HTERT RPE-1 (cell line): Measurements from ENCODE around the gene TRIM24.

Source experiments
- in situ Hi-C: fragments of 300-500 bp; cut with MboI; formaldehyde crosslinking; loops from 4 replicates; pipeline ENCODE4 v1.14.3; 2020; ENCODE audit warnings: low sequenced_read_pairs

The TRIM24 gene

DNA sequence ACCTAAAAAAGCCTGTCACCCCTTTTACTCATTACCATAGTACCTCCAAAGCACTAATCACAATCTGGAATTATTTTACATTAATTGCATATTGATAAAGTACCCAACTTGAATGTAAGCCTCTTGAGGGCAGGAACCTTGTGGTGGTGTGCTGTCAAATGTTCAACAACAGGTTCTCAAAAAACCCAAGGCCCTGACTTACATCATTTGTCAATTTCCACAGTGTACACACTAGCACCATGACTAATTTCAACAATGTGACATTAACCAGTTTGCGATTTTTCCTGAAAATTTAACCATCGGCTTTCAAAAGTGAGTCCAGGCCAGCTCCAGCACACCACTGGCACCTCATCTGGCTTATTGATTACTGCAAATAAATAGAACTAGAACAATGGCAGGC lies 153.6 kb downstream of the TRIM24 start:
- in situ Hi-C loops, result no loop called here

- in situ Hi-C loops, result no loop called here
Observed at GRCh38 chr7:138616085-138616484, 156.0 kb downstream of the TRIM24 start.

DNA sequence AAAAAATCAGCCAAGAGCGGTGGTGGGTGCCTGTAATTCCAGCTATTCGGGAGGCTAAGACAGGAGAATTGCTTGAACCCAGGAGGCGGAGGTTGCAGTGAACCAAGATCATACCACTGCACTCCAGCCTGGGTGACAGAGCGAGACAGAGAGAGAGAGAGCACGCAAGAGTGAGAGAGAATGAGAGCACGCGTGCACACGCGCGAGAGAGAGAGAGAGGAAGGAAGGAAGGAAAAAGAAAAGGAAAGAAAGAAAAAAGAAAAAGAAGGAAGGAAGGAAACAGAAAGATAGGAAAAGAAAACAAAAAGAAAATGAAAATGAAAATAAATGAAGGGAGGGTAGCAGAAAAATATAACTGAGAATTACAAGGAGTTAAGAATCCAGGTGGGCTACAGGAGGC lies 158.4 kb downstream of the TRIM24 start:
- in situ Hi-C loops, result no loop called here

GRCh38 chr7:138618933-138619332 lies 158.9 kb downstream of the TRIM24 start:
- in situ Hi-C loops, result no loop called here

DNA sequence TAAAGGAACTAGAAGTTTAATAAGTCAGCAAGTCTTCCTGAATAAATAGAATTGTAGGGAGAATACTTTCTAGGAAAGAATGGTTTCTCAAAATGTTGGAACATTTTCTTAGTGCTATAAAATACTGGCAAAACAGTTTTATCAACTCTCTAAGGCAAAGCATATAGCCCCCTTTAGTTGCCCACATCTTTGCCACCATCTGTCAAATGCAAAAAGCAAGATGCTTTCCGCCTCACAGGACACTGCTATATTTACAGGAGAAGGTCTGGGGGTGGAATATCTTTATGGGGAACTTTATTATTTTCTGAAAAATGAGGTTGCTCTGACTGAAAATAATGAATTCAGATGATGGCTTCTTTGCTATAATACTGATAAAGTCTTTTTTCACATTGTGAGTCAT lies 162.8 kb downstream of the TRIM24 start:
- in situ Hi-C loops, result no loop called here

DNA sequence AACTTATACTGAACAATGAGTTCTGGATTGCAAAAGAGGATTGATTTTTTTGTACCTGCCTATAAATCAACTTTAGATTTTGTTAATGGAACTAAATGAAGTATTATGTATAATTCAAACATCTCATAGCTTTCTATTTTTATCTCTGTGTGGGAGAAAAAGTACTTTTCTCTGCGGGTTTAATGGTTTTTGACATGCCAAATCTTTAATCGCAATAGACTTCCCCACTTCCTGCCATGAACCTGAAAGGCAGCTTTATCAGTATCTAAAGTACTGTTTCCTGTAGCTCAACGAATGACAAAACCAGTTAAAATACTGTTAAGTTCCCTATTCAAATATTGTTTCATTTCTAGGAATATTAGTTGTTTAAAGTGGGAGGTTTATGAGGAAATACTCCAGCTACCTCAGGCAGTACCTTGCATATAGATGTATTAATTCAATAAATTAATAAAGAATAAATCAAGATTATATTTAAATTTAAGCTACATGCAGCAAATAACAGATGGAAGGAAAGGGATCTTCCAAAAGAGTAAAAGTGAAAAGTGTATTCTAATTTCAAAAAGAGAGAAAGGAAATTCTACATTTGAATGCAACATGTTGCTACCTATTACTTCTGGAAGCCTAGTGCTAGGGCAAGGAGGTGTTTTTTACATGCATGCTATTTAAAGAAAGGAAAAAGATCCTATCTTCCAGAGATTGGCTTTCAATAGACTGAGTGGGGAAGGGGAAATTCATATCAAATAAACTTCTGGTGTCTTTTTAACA lies 165.2 kb downstream of the TRIM24 start:
- in situ Hi-C loops, result no loop called here

GRCh38 chr7:138625849-138626230 lies 165.8 kb downstream of the TRIM24 start:
- in situ Hi-C loops, result no loop called here

GRCh38 chr7:138626846-138627245 lies 166.8 kb downstream of the TRIM24 start:
- in situ Hi-C loops, result no loop called here

DNA sequence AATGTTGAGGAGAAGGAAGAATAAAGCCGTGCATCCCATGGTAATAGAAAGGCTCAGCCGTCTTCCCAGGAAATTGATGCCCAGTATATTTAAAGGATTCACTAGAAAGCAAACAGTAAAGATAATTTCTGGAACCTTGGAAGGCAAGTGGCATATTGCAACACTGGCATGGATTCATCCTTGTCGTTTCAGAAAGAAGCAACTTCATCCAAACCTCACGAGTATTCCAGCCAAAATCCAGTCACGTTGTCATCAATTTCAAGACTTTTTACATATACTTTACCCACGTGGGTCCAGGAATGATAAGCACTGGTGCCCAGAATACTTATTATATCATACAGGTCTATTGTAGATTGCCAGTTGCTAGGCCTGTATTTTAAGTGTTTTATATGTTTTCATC lies 167.3 kb downstream of the TRIM24 start:
- in situ Hi-C loops, result no loop called here

DNA sequence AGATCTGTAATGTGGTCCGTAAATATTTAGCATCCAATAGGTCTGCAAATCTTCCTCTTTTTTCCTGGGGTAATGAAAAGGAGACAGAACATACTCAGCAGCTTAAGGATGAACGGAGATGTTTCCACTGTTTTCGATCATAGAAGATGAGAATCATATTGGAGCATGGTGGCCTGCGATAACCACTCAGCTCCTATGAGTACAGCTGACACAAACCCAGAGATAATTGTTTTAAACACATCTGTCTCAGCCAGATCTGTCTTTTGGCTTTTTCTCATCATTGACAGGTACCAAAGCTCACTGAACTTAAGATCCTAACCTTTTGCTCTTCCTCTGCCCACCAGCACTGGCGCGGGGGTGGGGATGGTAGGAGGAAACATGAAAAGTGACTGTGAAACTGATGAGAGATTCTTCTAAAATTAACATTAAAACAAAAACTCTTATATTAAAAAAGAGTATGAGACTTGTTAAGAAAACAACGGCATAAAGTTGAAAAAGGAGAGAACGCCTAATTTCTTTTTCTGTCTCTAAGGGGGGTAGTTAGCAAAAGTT lies 170.1 kb downstream of the TRIM24 start:
- in situ Hi-C loops, result no loop called here

- in situ Hi-C loops, result no loop called here
Observed at GRCh38 chr7:138632384-138632783, 172.3 kb downstream of the TRIM24 start.

GRCh38 chr7:138632826-138633602 lies 173.0 kb downstream of the TRIM24 start:
- in situ Hi-C loops, result no loop called here
